ENCODE data around the gene GNAQ. TPM values are rescaled to one million over a fixed set of nuclear protein-coding genes. Genes with fewer than 3 reads are reported as not detected.

Gene GNAQ
- polyA plus RNA-seq, 1 of the 3 experiments (the other 2 are of a cell fraction) = 20.9 TPM

DNA sequence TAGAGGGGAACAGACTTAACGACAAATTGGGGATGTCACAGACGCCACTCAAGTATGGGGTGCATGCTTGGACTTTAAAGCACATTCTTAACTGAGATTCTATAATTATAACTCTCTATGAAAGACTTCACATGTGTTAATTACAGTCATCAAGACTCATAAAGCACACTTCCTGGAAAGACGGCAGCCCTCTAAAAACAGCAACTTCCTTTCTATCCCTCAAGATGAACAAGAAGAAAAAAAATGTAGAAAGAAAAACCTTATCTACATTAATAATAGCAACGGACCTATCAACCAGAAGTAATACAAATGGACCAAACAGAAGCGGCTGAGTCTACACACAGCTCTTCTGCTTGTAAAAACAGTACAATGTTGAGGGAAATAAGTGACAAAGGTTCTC, 21.2 kb downstream of the GNAQ start:
- Histone ChIP-seq H3K9ac (no peak overlapping the region), H3K9me3 (no peaks in the 10 kb centered on the region), H3K27ac (ENCODE audit: low read depth in 2 of 2, low read length in 1 of 2) (no peak overlapping the region), H3K36me3 (replicated peaks in 1 of 2; ENCODE audit: control insufficient read depth in 1 of 2, insufficient read depth in 2 of 2, low read length in 1 of 2) (no peaks in the 10 kb centered on the region), H3K4me1 (ENCODE audit: control insufficient read depth in 1 of 2, insufficient read depth in 2 of 2, low read depth in 1 of 2, low read length in 1 of 2) (peaks cover 9 to 36% of the 10 kb centered on the region in 2 experiments; a peak in 3 of 4 replicates), H3K4me2 (no peak overlapping the region), H3K9me2 (no peaks in the 10 kb centered on the region), H4K20me1 (ENCODE audit: insufficient read depth) (peaks cover 68% of the 10 kb centered on the region), H3K79me2 (ENCODE audit: insufficient read depth) (peaks cover 96% of the 10 kb centered on the region), H3F3A (replicated peaks; ENCODE audit: insufficient read depth) (peaks cover 10% of the 10 kb centered on the region), H3K27me3 (ENCODE audit: insufficient read depth) (no peaks in the 10 kb centered on the region), H2AFZ (ENCODE audit: low read depth) (no peak overlapping the region), H3K4me3 (ENCODE audit: low read depth in 2 of 2, low read length in 1 of 2) (no peak overlapping the region)
- DNase-seq = no peak
- CTCF ChIA-PET = no interaction called here
- TF ChIP-seq TAF1 (IDR thresholded peaks at IDR 0.05; ENCODE audit: borderline replicate concordance, low read depth, low read length) = no peak
- TF ChIP-seq NRF1 (IDR thresholded peaks at IDR 0.05; ENCODE audit: low read depth, low read length) = no peak
- TF ChIP-seq, protein P1, sequence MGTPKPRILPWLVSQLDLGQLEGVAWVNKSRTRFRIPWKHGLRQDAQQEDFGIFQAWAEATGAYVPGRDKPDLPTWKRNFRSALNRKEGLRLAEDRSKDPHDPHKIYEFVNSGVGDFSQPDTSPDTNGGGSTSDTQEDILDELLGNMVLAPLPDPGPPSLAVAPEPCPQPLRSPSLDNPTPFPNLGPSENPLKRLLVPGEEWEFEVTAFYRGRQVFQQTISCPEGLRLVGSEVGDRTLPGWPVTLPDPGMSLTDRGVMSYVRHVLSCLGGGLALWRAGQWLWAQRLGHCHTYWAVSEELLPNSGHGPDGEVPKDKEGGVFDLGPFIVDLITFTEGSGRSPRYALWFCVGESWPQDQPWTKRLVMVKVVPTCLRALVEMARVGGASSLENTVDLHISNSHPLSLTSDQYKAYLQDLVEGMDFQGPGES (IDR thresholded peaks at IDR 0.05; ENCODE audit: low read depth, low read length) = no peak
- TF ChIP-seq FOXJ3 (CRISPR knock-in tag; IDR thresholded peaks at IDR 0.05) = no peak
- TF ChIP-seq ELF1 (IDR thresholded peaks at IDR 0.05) = no peak
- TF ChIP-seq NFIC (IDR thresholded peaks at IDR 0.05; ENCODE audit: borderline replicate concordance) = no peak
- no peak for TF ChIP-seq FOXM1 (IDR thresholded peaks at IDR 0.05; ENCODE audit: low read depth)
- TF ChIP-seq CHD2 (IDR thresholded peaks at IDR 0.05; ENCODE audit: low read length, partially characterized antibody) = no peak
- TF ChIP-seq, protein P2, sequence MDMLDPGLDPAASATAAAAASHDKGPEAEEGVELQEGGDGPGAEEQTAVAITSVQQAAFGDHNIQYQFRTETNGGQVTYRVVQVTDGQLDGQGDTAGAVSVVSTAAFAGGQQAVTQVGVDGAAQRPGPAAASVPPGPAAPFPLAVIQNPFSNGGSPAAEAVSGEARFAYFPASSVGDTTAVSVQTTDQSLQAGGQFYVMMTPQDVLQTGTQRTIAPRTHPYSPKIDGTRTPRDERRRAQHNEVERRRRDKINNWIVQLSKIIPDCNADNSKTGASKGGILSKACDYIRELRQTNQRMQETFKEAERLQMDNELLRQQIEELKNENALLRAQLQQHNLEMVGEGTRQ (IDR thresholded peaks at IDR 0.05; ENCODE audit: borderline replicate concordance, low read depth, low read length) = no peak
- no peak for TF ChIP-seq YY1 (IDR thresholded peaks at IDR 0.05; ENCODE audit: low read depth)
- TF ChIP-seq RAD21 (IDR thresholded peaks at IDR 0.05; ENCODE audit: low read length) = no peak
- no peak for TF ChIP-seq RXRA (IDR thresholded peaks at IDR 0.05; ENCODE audit: borderline replicate concordance, low read depth)
- TF ChIP-seq RFX5 (IDR thresholded peaks at IDR 0.05; ENCODE audit: low read length) = no peak
- no peak for TF ChIP-seq MXI1 (IDR thresholded peaks at IDR 0.05; ENCODE audit: low read depth, low read length)
- TF ChIP-seq, protein P3, sequence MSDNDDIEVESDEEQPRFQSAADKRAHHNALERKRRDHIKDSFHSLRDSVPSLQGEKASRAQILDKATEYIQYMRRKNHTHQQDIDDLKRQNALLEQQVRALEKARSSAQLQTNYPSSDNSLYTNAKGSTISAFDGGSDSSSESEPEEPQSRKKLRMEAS (IDR thresholded peaks at IDR 0.05; ENCODE audit: low read depth) = no peak
- TF ChIP-seq EP300 (IDR thresholded peaks at IDR 0.05; ENCODE audit: borderline replicate concordance in 1 of 2, low read depth in 1 of 2, low read length in 1 of 2) = no peak
- TF ChIP-seq, protein P4, sequence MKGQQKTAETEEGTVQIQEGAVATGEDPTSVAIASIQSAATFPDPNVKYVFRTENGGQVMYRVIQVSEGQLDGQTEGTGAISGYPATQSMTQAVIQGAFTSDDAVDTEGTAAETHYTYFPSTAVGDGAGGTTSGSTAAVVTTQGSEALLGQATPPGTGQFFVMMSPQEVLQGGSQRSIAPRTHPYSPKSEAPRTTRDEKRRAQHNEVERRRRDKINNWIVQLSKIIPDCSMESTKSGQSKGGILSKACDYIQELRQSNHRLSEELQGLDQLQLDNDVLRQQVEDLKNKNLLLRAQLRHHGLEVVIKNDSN (IDR thresholded peaks at IDR 0.05; ENCODE audit: borderline replicate concordance, low read depth) = no peak
- TF ChIP-seq, protein P5, sequence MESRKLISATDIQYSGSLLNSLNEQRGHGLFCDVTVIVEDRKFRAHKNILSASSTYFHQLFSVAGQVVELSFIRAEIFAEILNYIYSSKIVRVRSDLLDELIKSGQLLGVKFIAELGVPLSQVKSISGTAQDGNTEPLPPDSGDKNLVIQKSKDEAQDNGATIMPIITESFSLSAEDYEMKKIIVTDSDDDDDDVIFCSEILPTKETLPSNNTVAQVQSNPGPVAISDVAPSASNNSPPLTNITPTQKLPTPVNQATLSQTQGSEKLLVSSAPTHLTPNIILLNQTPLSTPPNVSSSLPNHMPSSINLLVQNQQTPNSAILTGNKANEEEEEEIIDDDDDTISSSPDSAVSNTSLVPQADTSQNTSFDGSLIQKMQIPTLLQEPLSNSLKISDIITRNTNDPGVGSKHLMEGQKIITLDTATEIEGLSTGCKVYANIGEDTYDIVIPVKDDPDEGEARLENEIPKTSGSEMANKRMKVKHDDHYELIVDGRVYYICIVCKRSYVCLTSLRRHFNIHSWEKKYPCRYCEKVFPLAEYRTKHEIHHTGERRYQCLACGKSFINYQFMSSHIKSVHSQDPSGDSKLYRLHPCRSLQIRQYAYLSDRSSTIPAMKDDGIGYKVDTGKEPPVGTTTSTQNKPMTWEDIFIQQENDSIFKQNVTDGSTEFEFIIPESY (IDR thresholded peaks at IDR 0.05; ENCODE audit: borderline replicate concordance, low read depth) = no peak
- no peak for TF ChIP-seq JUND (IDR thresholded peaks at IDR 0.05)
- no peak for TF ChIP-seq MEF2A (IDR thresholded peaks at IDR 0.05; ENCODE audit: borderline replicate concordance, low read depth)
- POLR2A ChIA-PET = no interaction called here
- WGBS (ENCODE audit: low lambda C conversion rate) = 92% methylated on average over 5 of the region's 5 CpGs

All from SK-N-SH (cell line).